Measurements from ENCODE around the gene SDK1. TPM values are rescaled to one million over a fixed set of nuclear protein-coding genes. Genes with fewer than 3 reads are reported as not detected.

The SDK1 gene
- total RNA-seq, 1 experiment from 2014 or later: 20.0 TPM

DNA sequence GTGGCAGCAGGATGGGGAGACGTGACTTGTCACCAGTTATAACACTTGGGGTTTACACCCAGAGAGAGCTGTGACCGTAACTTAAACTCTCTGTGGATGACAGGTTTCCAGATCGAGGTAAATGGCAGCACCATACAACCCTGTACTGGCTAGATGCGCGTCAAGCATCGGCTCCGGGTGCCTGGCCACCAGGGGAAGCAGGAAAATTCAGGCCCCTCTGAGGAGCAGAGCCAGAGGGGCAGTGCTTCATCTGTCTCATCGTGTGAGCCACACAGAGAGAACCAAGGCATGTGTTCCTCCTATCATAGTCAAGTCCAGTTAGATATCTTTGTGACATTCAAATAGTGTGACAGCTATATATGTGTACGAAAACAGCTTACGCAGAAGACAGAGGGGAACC is 728.9 kb downstream of the SDK1 start:
- no peak for DNase-seq
- Mint-ChIP-seq H3K27me3 (ENCODE audit: unreplicated experiment) (no peaks in the 10 kb centered on the region), H3K27ac (ENCODE audit: unreplicated experiment) (no peak overlapping the region), H3K9me3 (ENCODE audit: low read depth, unreplicated experiment) (no peaks in the 10 kb centered on the region), H3K4me1 (ENCODE audit: low read depth, unreplicated experiment) (no peaks in the 10 kb centered on the region), H3K36me3 (ENCODE audit: insufficient read depth, unreplicated experiment) (no peaks in the 10 kb centered on the region), H3K4me3 (ENCODE audit: low read depth, unreplicated experiment) (no peak overlapping the region)
- no TSS peak for BruUV-seq (replicated peaks)
- no peak for TF ChIP-seq CTCF (IDR thresholded peaks at IDR 0.05; ENCODE audit: unreplicated experiment)
- intact Hi-C loops (cut with micrococcal nuclease; ENCODE audit: unreplicated experiment): no loop called here
- CTCF ChIA-PET: no interaction called here

- Mint-ChIP-seq H3K4me1 (ENCODE audit: low read depth, unreplicated experiment) (no peaks in the 10 kb centered on the region), H3K4me3 (ENCODE audit: low read depth, unreplicated experiment) (no peak overlapping the region), H3K9me3 (ENCODE audit: low read depth, unreplicated experiment) (no peaks in the 10 kb centered on the region), H3K27me3 (ENCODE audit: unreplicated experiment) (no peaks in the 10 kb centered on the region), H3K27ac (ENCODE audit: unreplicated experiment) (no peak overlapping the region), H3K36me3 (ENCODE audit: insufficient read depth, unreplicated experiment) (no peaks in the 10 kb centered on the region)
- DNase-seq: no peak
- intact Hi-C loops (cut with micrococcal nuclease; ENCODE audit: unreplicated experiment): no loop called here
- BruUV-seq (replicated peaks): no TSS peak
- CTCF ChIA-PET: no interaction called here
- TF ChIP-seq CTCF (IDR thresholded peaks at IDR 0.05; ENCODE audit: unreplicated experiment): no peak
Measured at GRCh38 chr7:4030346-4030950, 729.4 kb downstream of the SDK1 start.

DNA sequence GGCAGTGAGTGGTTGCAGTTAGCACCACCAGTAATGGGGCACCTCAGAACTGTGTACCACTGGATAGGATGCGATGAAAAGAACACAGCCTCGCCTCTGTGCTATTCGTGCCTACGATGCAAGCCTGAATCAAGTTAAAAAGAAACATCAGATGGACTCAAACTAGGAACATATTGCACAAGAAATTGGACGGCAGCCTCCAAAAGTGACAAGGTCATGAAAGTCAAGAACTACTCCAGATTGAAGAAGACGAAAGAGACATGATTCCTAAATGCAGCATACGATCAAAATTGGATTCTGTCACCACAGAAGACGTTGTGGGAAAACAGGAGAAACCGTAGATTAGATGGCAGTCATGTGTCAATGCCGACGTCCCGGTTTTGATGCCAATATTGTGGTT is 732.9 kb downstream of the SDK1 start:
- no peaks in the 10 kb centered on the region for H3K27me3 Mint-ChIP-seq (ENCODE audit: unreplicated experiment)
- DNase-seq: no peak
- H3K27ac Mint-ChIP-seq (ENCODE audit: unreplicated experiment): no peak overlapping the region
- CTCF ChIA-PET: no interaction called here
- H3K4me1 Mint-ChIP-seq (ENCODE audit: low read depth, unreplicated experiment): no peaks in the 10 kb centered on the region
- H3K9me3 Mint-ChIP-seq (ENCODE audit: low read depth, unreplicated experiment): no peaks in the 10 kb centered on the region
- no peak for TF ChIP-seq CTCF (IDR thresholded peaks at IDR 0.05; ENCODE audit: unreplicated experiment)
- intact Hi-C loops (cut with micrococcal nuclease; ENCODE audit: unreplicated experiment): no loop called here
- no peak overlapping the region for H3K4me3 Mint-ChIP-seq (ENCODE audit: low read depth, unreplicated experiment)
- H3K36me3 Mint-ChIP-seq (ENCODE audit: insufficient read depth, unreplicated experiment): no peaks in the 10 kb centered on the region
- BruUV-seq (replicated peaks): no TSS peak

- CTCF ChIA-PET: interaction anchor here (0.5 kb wide), 1 partner anchor 26 kb away, joined by 3 read pairs; no protein-coding TSS in a partner anchor
- BruUV-seq (replicated peaks): no TSS peak
- DNase-seq: no peak
- no peak for TF ChIP-seq CTCF (IDR thresholded peaks at IDR 0.05; ENCODE audit: unreplicated experiment)
- no peak overlapping the region for H3K27ac Mint-ChIP-seq (ENCODE audit: unreplicated experiment)
- H3K4me1 Mint-ChIP-seq (ENCODE audit: low read depth, unreplicated experiment): no peaks in the 10 kb centered on the region
- H3K9me3 Mint-ChIP-seq (ENCODE audit: low read depth, unreplicated experiment): no peaks in the 10 kb centered on the region
- H3K4me3 Mint-ChIP-seq (ENCODE audit: low read depth, unreplicated experiment): no peak overlapping the region
- no peaks in the 10 kb centered on the region for H3K36me3 Mint-ChIP-seq (ENCODE audit: insufficient read depth, unreplicated experiment)
- intact Hi-C loops (cut with micrococcal nuclease; ENCODE audit: unreplicated experiment): no loop called here
- H3K27me3 Mint-ChIP-seq (ENCODE audit: unreplicated experiment): no peaks in the 10 kb centered on the region
Measured at GRCh38 chr7:4037308-4037707, 736.3 kb downstream of the SDK1 start.
